ENCODE measurements around the gene LCP2.
A peak's percentile ranks its signal among the peaks of the same experiment; 100 is the strongest.
"Not testable (repeated sequence)": the region's sequence is repeated elsewhere in the genome, so short reads cannot be mapped to it uniquely, and the experiment has no call there.

LCP2 gene

GRCh38 chr5:170248172-170248930, 49.2 kb downstream of the LCP2 start:
- DNase-seq (ENCODE audit: low spot score): no peak

GRCh38 chr5:170247363-170247762, 50.2 kb downstream of the LCP2 start:
- DNase-seq (ENCODE audit: low spot score): no peak

- no peak for DNase-seq (ENCODE audit: low spot score)
Measured at GRCh38 chr5:170246126-170246870, 51.3 kb downstream of the LCP2 start.

- DNase-seq (ENCODE audit: low spot score): not testable (repeated sequence)
Measured at GRCh38 chr5:170245436-170245835, 52.1 kb downstream of the LCP2 start.

- DNase-seq (ENCODE audit: low spot score): no peak
Measured at GRCh38 chr5:170238456-170239196, 59.0 kb downstream of the LCP2 start.

GRCh38 chr5:170235876-170236864, 61.4 kb downstream of the LCP2 start:
- no peak for DNase-seq (ENCODE audit: low spot score)

- DNase-seq (ENCODE audit: low spot score): no peak
Measured at GRCh38 chr5:170233358-170233892, 64.2 kb downstream of the LCP2 start.

GRCh38 chr5:170232786-170233185, 64.8 kb downstream of the LCP2 start, which contains the start of gene C5orf58:
C5orf58 (plus strand) TSS chr5:170232985; CDS start chr5:170234977, 1,992 bp downstream.
- no peak for DNase-seq (ENCODE audit: low spot score)

GRCh38 chr5:170228762-170229435, 68.7 kb downstream of the LCP2 start:
- no peak for DNase-seq (ENCODE audit: low spot score)

- DNase-seq (ENCODE audit: low spot score): no peak
Measured at GRCh38 chr5:170226661-170227060, 70.9 kb downstream of the LCP2 start.

- DNase-seq (ENCODE audit: low spot score): no peak
Measured at GRCh38 chr5:170226129-170226615, 71.4 kb downstream of the LCP2 start.

GRCh38 chr5:170225326-170226128, 72.0 kb downstream of the LCP2 start:
- peak; percentile 79 for DNase-seq (ENCODE audit: low spot score)

GRCh38 chr5:170223906-170224305, 73.7 kb downstream of the LCP2 start:
- no peak for DNase-seq (ENCODE audit: low spot score)

GRCh38 chr5:170223360-170223759, 74.2 kb downstream of the LCP2 start:
- peak; percentile 30 for DNase-seq (ENCODE audit: low spot score)

- no peak for DNase-seq (ENCODE audit: low spot score)
Measured at GRCh38 chr5:170221327-170221741, 76.2 kb downstream of the LCP2 start.

GRCh38 chr5:170220191-170220590, 77.4 kb downstream of the LCP2 start:
- DNase-seq (ENCODE audit: low spot score): no peak

GRCh38 chr5:170219615-170220014, 78.0 kb downstream of the LCP2 start:
- peak; percentile 73 for DNase-seq (ENCODE audit: low spot score)

GRCh38 chr5:170218726-170219125, 78.9 kb downstream of the LCP2 start:
- no peak for DNase-seq (ENCODE audit: low spot score)

- no peak for DNase-seq (ENCODE audit: low spot score)
Measured at GRCh38 chr5:170217831-170218230, 79.7 kb downstream of the LCP2 start.

Measured in GM03348 (cell line).